A549 (cell line): ENCODE measurements around the gene LRP1. TPM values are rescaled to one million over a fixed set of nuclear protein-coding genes. Genes with fewer than 3 reads are reported as not detected.

Source experiments
- ATAC-seq, 2 experiments: fragments of 200-7000 bp in 1 of 2; fragments of >200 bp in 1 of 2; cut with Nextera tagmentation in 1 of 2; cut with Tn5 transposase in 1 of 2; 3 replicates each; pipeline versions ENCODE4 v1.8.0 to v1.9.1; 2018 to 2020; ENCODE audit warnings: mild to moderate bottlenecking in 1 of 2, moderate library complexity in 1 of 2
- CTCF ChIA-PET: fragments of 300-600 bp; sonication (Branson Sonifier 250); formaldehyde crosslinking; extraction: SDS; loops from one replicate; lab custom pipeline; 2021; ENCODE audit warnings: antibody characterized with exemption, inconsistent platforms; lab: Yijun Ruan, JAX
- POLR2A ChIA-PET: fragments of 350-600 bp; formaldehyde crosslinking; extraction: SDS; loops from one replicate; lab custom pipeline; 2021; ENCODE audit warnings: antibody characterized with exemption, inconsistent platforms; lab: Yijun Ruan, JAX
- DNase-seq, 2 experiments: peaks; one replicate each; pipeline versions ENCODE4 v3.0.0 to v3.0.0-alpha.2; 2011 to 2016; ENCODE audit warnings: low read depth in 1 of 2, low spot score in 1 of 2
- FAIRE-seq: peaks from 2 replicates; lab custom pipeline; 2011; peaks lifted over from hg19 to GRCh38; lab: Jason Lieb, UNC
- H3K27ac ChIP-seq, 2 experiments: fragments of >200 bp; sonication (Bioruptor Twin); formaldehyde crosslinking; 3 replicates each; pipeline ENCODE4 v1.5.1; 2016 to 2017
- H3K4me1 ChIP-seq: fragments of >200 bp; sonication (Bioruptor Twin); formaldehyde crosslinking; 3 replicates; pipeline ENCODE4 v1.6.1; 2016
- H3K4me2 ChIP-seq: fragments of >200 bp; sonication (Bioruptor Twin); formaldehyde crosslinking; 3 replicates; pipeline ENCODE4 v1.6.1; 2016
- H3K4me3 ChIP-seq: fragments of >200 bp; sonication (Bioruptor Twin); formaldehyde crosslinking; 3 replicates; pipeline ENCODE4 v1.5.1; 2016
- H3K9me3 ChIP-seq: fragments of >200 bp; sonication (Bioruptor Twin); formaldehyde crosslinking; 3 replicates; pipeline ENCODE4 v1.6.1; 2016
- BHLHE40 ChIP-seq: IDR thresholded peaks from 2 replicates; pipeline ENCODE4 v1.6.1; 2012; ENCODE audit warnings: low read depth, low read length, inconsistent platforms
- CBX2 ChIP-seq: fragments of 200-600 bp; sonication (generic); IDR thresholded peaks from 2 replicates; pipeline ENCODE4 v1.6.1; 2016; ENCODE audit warnings: low read depth, mild to moderate bottlenecking, borderline replicate concordance
- CEBPB ChIP-seq, 2 experiments: fragments of >200 bp in 1 of 2; sonication (Bioruptor Twin) in 1 of 2; formaldehyde crosslinking in 1 of 2; IDR thresholded peaks; 2 replicates each; pipeline ENCODE4 v1.6.1; 2012 to 2016
- CHD2 ChIP-seq: fragments of 150-350 bp; IDR thresholded peaks from 2 replicates; pipeline ENCODE4 v1.6.1; 2014; ENCODE audit warnings: low read length; ENCODE audit not compliant: partially characterized antibody
- CHD4 ChIP-seq: fragments of 200-600 bp; sonication (generic); IDR thresholded peaks from 2 replicates; pipeline ENCODE4 v1.6.1; 2016; ENCODE audit warnings: antibody characterized with exemption, mild to moderate bottlenecking, borderline replicate concordance
- EHF ChIP-seq: fragments of 250-450 bp; sonication (Bioruptor Pico); IDR thresholded peaks from 2 replicates; pipeline ENCODE4 v1.5.0; 2020; ENCODE audit warnings: mild to moderate bottlenecking
- FOSB ChIP-seq: fragments of 250-450 bp; sonication (Bioruptor Pico); IDR thresholded peaks from 2 replicates; pipeline ENCODE4 v1.5.0; 2020; ENCODE audit warnings: mild to moderate bottlenecking, moderate library complexity
- GATA3 ChIP-seq: IDR thresholded peaks from 2 replicates; pipeline ENCODE4 v1.6.1; 2012; ENCODE audit warnings: borderline replicate concordance
- HEYL ChIP-seq: fragments of 250-450 bp; sonication (Bioruptor Pico); IDR thresholded peaks from 2 replicates; pipeline ENCODE4 v1.8.0; 2021; ENCODE audit warnings: mild to moderate bottlenecking, moderate library complexity
- HOXA7 ChIP-seq: fragments of 250-450 bp; sonication (Bioruptor Pico); IDR thresholded peaks from 2 replicates; pipeline ENCODE4 v1.5.0; 2020; ENCODE audit warnings: mild to moderate bottlenecking, moderate library complexity
- HOXB13 ChIP-seq: fragments of 250-450 bp; sonication (Bioruptor Pico); IDR thresholded peaks from 2 replicates; pipeline ENCODE4 v1.5.0; 2020; ENCODE audit warnings: low read depth, mild to moderate bottlenecking, moderate library complexity
- JUN ChIP-seq, 2 experiments: fragments of >200 bp; sonication (Bioruptor Twin); formaldehyde crosslinking; IDR thresholded peaks; 2 replicates in 1 of 2; 3 replicates in 1 of 2; pipeline ENCODE4 v1.6.1; 2016 to 2017
- KDM1A ChIP-seq: fragments of 200-600 bp; sonication (generic); IDR thresholded peaks from 2 replicates; pipeline ENCODE4 v1.6.1; 2016; ENCODE audit warnings: low read depth, mild to moderate bottlenecking
- KDM5A ChIP-seq: fragments of 200-600 bp; sonication (generic); IDR thresholded peaks from 2 replicates; pipeline ENCODE4 v1.6.1; 2016; ENCODE audit warnings: antibody characterized with exemption, mild to moderate bottlenecking
- MAZ ChIP-seq: fragments of 150-350 bp; IDR thresholded peaks from 2 replicates; pipeline ENCODE4 v1.6.1; 2014; ENCODE audit warnings: antibody characterized with exemption, low read depth, low read length, borderline replicate concordance
- NFE2L2 ChIP-seq: fragments of 150-350 bp; conservative IDR thresholded peaks from 2 replicates; pipeline ENCODE4 v1.6.1; 2014; ENCODE audit warnings: low read length
- NR3C1 ChIP-seq: fragments of >200 bp; sonication (Bioruptor Twin); formaldehyde crosslinking; IDR thresholded peaks from 3 replicates; pipeline ENCODE4 v1.6.1; 2017
- POLR2AphosphoS2 ChIP-seq: conservative IDR thresholded peaks from 2 replicates; pipeline ENCODE4 v1.6.1; 2012; ENCODE audit warnings: low read length, improper control_type of control experiment, inconsistent platforms
- RAD21 ChIP-seq, 2 experiments: fragments of >200 bp in 1 of 2; sonication (Bioruptor Twin) in 1 of 2; formaldehyde crosslinking in 1 of 2; IDR thresholded peaks in 1 of 2; conservative IDR thresholded peaks in 1 of 2; 2 replicates in 1 of 2; 3 replicates in 1 of 2; pipeline ENCODE4 v1.6.1; 2012 to 2018; ENCODE audit warnings: inconsistent platforms in 1 of 2
- RCOR1 ChIP-seq: fragments of 150-350 bp; IDR thresholded peaks from 2 replicates; pipeline ENCODE4 v1.6.1; 2014; ENCODE audit warnings: antibody characterized with exemption, low read length, low read depth
- RNF2 ChIP-seq: fragments of 200-600 bp; sonication (generic); IDR thresholded peaks from 2 replicates; pipeline ENCODE4 v1.6.1; 2016; ENCODE audit warnings: low read depth, mild to moderate bottlenecking, antibody characterized with exemption, moderate library complexity, borderline replicate concordance
- SREBF2 ChIP-seq: fragments of 450-650 bp; IDR thresholded peaks from 2 replicates; pipeline ENCODE4 v1.6.1; 2014; ENCODE audit warnings: mild to moderate bottlenecking, moderate library complexity
- TFCP2L1 ChIP-seq: fragments of 250-450 bp; sonication (Bioruptor Pico); IDR thresholded peaks from 2 replicates; pipeline ENCODE4 v1.5.0; 2021; ENCODE audit warnings: mild to moderate bottlenecking
- TP53 ChIP-seq: fragments of 250-450 bp; sonication (Bioruptor Pico); IDR thresholded peaks from 2 replicates; pipeline ENCODE4 v1.5.0; 2021; ENCODE audit warnings: mild to moderate bottlenecking, moderate library complexity
- ZC3H11A ChIP-seq: fragments of 450-650 bp; IDR thresholded peaks from 2 replicates; pipeline ENCODE4 v1.6.1; 2014; ENCODE audit warnings: antibody characterized with exemption, mild to moderate bottlenecking
- ZNF302 ChIP-seq: fragments of 250-450 bp; sonication (Bioruptor Pico); IDR thresholded peaks from 2 replicates; pipeline ENCODE4 v1.9.0; 2021; ENCODE audit warnings: inconsistent platforms, mild to moderate bottlenecking, moderate library complexity
- WGBS: methylation state at CpG from one replicate; pipeline ENCODE4 v1.1.6; 2017; ENCODE audit errors: missing lambda C conversion rate; 5-methylcytosine and 5-hydroxymethylcytosine counted together
- polyA plus RNA-seq, 4 experiments: library from polyadenylated mRNA; depleted of rRNA in 3 of 4; stranded (reverse); fragments of >200 nt; fragmentation: RNase III in 1 of 4; extraction: RNeasy Plus Mini Kit Qiagen cat#74134 plus additional on column Dnase treatment in 1 of 4; gene quantifications; 2 replicates in 3 of 4; 3 replicates in 1 of 4; pipeline ENCODE4 v1.2.3, GENCODE V29; 2011 to 2017
- TF ChIP-seq, protein P1 (sequence below): fragments of >200 bp; sonication (Bioruptor Twin); formaldehyde crosslinking; IDR thresholded peaks from 3 replicates; pipeline ENCODE4 v1.6.1; 2016
- TF ChIP-seq, protein P2 (sequence below): IDR thresholded peaks from 2 replicates; pipeline ENCODE4 v1.6.1; 2012; ENCODE audit warnings: low read depth, borderline replicate concordance
- TF ChIP-seq, protein P3 (sequence below): fragments of 250-450 bp; sonication (Bioruptor Pico); IDR thresholded peaks from 2 replicates; pipeline ENCODE4 v1.5.0; 2020; ENCODE audit warnings: low read depth, mild to moderate bottlenecking, moderate library complexity
- TF ChIP-seq, protein P4 (sequence below): fragments of 450-650 bp; IDR thresholded peaks from 2 replicates; pipeline ENCODE4 v1.6.1; 2014; ENCODE audit warnings: antibody characterized with exemption
- TF ChIP-seq, protein P5 (sequence below): IDR thresholded peaks from 2 replicates; pipeline ENCODE4 v1.6.1; 2012
- TF ChIP-seq, protein P6 (sequence below): IDR thresholded peaks from 2 replicates; pipeline ENCODE4 v1.6.1; 2012

Gene LRP1
- polyA plus RNA-seq, 2 of the 4 experiments (the other 2 are of a cell fraction) = 5.6 to 9.4 TPM

DNA sequence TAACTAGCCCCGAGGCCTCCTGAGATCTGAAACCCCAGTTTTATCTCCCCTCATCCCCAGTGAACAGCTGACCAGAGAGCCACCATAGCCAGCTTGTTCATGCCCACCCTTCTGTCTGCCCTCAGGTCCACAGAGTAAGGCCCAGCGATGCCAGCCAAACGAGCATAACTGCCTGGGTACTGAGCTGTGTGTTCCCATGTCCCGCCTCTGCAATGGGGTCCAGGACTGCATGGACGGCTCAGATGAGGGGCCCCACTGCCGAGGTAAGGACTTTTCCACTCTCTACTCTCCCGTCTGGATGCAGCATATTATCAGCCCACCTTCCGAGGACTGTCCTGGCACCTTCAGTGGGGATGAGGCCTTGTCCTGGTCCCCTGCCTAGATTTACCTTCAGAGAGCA lies 13.0 kb downstream of the LRP1 start:
- FAIRE-seq (no peak), DNase-seq (no peak), ATAC-seq (no peak)
- 87% methylated on average over 8 of the region's 8 CpGs for WGBS
- H3K4me2 ChIP-seq = no peak overlapping the region
- H3K27ac ChIP-seq = no peak overlapping the region
- H3K4me1 ChIP-seq = peaks cover 11% of the 10 kb centered on the region
- no peaks in the 10 kb centered on the region for H3K9me3 ChIP-seq
- POLR2A ChIA-PET = no interaction called here
- H3K4me3 ChIP-seq = no peak overlapping the region
- TF ChIP-seq RCOR1 = no peak
- no peak for TF ChIP-seq CBX2
- no peak for TF ChIP-seq JUN (IDR thresholded peaks at IDR 0.05)
- TF ChIP-seq FOSB (CRISPR knock-in tag) = no peak
- TF ChIP-seq, protein P1, sequence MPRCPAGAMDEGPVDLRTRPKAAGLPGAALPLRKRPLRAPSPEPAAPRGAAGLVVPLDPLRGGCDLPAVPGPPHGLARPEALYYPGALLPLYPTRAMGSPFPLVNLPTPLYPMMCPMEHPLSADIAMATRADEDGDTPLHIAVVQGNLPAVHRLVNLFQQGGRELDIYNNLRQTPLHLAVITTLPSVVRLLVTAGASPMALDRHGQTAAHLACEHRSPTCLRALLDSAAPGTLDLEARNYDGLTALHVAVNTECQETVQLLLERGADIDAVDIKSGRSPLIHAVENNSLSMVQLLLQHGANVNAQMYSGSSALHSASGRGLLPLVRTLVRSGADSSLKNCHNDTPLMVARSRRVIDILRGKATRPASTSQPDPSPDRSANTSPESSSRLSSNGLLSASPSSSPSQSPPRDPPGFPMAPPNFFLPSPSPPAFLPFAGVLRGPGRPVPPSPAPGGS = no peak
- TF ChIP-seq, protein P2, sequence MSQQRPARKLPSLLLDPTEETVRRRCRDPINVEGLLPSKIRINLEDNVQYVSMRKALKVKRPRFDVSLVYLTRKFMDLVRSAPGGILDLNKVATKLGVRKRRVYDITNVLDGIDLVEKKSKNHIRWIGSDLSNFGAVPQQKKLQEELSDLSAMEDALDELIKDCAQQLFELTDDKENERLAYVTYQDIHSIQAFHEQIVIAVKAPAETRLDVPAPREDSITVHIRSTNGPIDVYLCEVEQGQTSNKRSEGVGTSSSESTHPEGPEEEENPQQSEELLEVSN = no peak
- TF ChIP-seq GATA3 = no peak
- TF ChIP-seq ZNF302 (CRISPR knock-in tag) = no peak
- no peak for TF ChIP-seq CHD4
- TF ChIP-seq NR3C1 = no peak
- TF ChIP-seq MAZ = no peak
- TF ChIP-seq POLR2AphosphoS2 = no peak
- TF ChIP-seq, protein P3, sequence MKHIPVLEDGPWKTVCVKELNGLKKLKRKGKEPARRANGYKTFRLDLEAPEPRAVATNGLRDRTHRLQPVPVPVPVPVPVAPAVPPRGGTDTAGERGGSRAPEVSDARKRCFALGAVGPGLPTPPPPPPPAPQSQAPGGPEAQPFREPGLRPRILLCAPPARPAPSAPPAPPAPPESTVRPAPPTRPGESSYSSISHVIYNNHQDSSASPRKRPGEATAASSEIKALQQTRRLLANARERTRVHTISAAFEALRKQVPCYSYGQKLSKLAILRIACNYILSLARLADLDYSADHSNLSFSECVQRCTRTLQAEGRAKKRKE (CRISPR knock-in tag) = no peak
- TF ChIP-seq, protein P4, sequence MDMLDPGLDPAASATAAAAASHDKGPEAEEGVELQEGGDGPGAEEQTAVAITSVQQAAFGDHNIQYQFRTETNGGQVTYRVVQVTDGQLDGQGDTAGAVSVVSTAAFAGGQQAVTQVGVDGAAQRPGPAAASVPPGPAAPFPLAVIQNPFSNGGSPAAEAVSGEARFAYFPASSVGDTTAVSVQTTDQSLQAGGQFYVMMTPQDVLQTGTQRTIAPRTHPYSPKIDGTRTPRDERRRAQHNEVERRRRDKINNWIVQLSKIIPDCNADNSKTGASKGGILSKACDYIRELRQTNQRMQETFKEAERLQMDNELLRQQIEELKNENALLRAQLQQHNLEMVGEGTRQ = no peak
- TF ChIP-seq, protein P5, sequence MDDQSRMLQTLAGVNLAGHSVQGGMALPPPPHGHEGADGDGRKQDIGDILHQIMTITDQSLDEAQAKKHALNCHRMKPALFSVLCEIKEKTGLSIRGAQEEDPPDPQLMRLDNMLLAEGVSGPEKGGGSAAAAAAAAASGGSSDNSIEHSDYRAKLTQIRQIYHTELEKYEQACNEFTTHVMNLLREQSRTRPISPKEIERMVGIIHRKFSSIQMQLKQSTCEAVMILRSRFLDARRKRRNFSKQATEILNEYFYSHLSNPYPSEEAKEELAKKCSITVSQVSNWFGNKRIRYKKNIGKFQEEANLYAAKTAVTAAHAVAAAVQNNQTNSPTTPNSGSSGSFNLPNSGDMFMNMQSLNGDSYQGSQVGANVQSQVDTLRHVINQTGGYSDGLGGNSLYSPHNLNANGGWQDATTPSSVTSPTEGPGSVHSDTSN = no peak
- no peak for TF ChIP-seq HEYL (CRISPR knock-in tag)
- TF ChIP-seq EHF = no peak
- TF ChIP-seq KDM1A = no peak
- TF ChIP-seq BHLHE40 = no peak
- no peak for TF ChIP-seq RNF2
- TF ChIP-seq, all 56 proteins: peak for 0
- CTCF ChIA-PET = interaction anchor here (0.6 to 1.6 kb wide), 6 partner anchors 11 to 123 kb away, joined by 3 to 10 read pairs (median 4); no protein-coding TSS in a partner anchor

DNA sequence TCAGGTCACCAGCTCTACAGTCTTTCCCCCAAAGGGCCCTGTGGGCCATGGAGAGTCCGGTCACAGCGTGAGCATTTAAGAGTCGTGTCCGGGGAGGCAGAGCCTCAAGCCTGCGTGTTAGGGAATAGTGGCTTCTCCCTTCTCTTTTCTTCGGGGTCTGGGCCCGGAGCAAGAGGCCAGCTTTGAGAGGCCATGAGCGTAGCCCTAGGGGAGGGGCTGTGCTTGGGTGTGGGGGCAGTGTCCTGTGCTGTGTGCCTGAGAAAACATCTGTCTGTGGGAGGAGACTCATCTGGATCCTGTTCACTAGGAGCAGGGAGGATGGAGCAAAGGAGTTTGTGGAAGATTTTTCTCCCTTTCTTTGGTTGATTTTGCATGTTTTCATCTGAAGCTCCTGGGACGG lies 13.8 kb downstream of the LRP1 start:
- Histone ChIP-seq H3K27ac (no peak overlapping the region), H3K4me1 (peaks cover 16% of the 10 kb centered on the region), H3K4me3 (no peak overlapping the region), H3K4me2 (no peak overlapping the region), H3K9me3 (no peaks in the 10 kb centered on the region)
- no peak for ATAC-seq
- POLR2A ChIA-PET = no interaction called here
- DNase-seq = no peak
- no peak for FAIRE-seq
- CTCF ChIA-PET = interaction anchor here (0.6 to 1.6 kb wide), 6 partner anchors 10 to 34 kb away, joined by 3 to 10 read pairs (median 4); no protein-coding TSS in a partner anchor
- 92% methylated on average over 5 of the region's 9 CpGs for WGBS
- no peak for TF ChIP-seq SREBF2
- TF ChIP-seq POLR2AphosphoS2 = no peak
- no peak for TF ChIP-seq ZC3H11A
- TF ChIP-seq, protein P4 = no peak
- no peak for TF ChIP-seq GATA3
- TF ChIP-seq TP53 (CRISPR knock-in tag) = no peak
- no peak for TF ChIP-seq TFCP2L1
- TF ChIP-seq HOXA7 (CRISPR knock-in tag) = no peak
- TF ChIP-seq, protein P5 = no peak
- TF ChIP-seq CHD2 = no peak
- TF ChIP-seq NFE2L2 = no peak
- TF ChIP-seq KDM5A = no peak
- no peak for TF ChIP-seq HOXB13 (CRISPR knock-in tag)
- TF ChIP-seq, protein P6, sequence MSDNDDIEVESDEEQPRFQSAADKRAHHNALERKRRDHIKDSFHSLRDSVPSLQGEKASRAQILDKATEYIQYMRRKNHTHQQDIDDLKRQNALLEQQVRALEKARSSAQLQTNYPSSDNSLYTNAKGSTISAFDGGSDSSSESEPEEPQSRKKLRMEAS = no peak
- TF ChIP-seq CEBPB (IDR thresholded peaks at IDR 0.05) = no peak
- TF ChIP-seq RAD21 (conservative IDR thresholded peaks at IDR 0.05 in 1 of 2, IDR thresholded peaks at IDR 0.05 in 1 of 2) = no peak
- TF ChIP-seq MAZ = no peak
